ENCODE measurements around the gene LACC1. TPM values are rescaled to one million over a fixed set of nuclear protein-coding genes. Genes with fewer than 3 reads are reported as not detected.

LACC1 gene
- polyA plus RNA-seq, 1 of the 3 experiments (the other 2 are of a cell fraction): 4.2 TPM

DNA sequence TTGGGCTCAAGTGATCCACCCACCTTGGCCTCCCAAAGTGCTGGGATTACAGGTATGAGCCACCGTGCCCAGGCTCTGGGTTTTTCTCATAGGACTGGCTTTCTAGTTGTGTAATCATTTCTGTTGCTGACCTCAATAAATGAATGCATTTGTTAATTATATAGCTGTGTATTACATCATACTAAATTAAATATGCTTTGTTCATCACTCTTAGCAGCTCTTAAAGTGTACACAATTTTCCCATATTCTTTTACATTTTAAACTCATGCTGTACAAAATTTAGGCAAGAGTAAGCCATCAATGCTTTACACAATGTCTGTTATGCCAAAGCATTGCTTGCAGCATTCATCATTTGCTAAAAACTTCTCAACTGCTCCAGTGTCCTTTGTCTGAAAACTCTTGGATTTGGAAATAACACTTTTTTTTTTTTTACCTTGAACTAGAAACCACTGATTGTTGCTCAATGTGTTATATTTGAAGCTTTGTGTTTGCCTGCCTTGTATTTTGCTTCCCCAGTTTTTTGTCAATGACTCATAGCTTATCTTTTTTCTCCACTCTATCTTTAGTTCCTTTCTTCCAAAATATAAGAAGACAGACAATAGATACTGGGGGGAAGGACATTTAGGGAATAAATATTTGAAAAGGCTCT lies 31.6 kb upstream of the LACC1 start:
- POLR2A ChIA-PET: no interaction called here
- DNase-seq: no peak
- CTCF ChIA-PET: interaction anchor here (0.9 to 2.0 kb wide), 3 partner anchors 13 to 44 kb away, joined by 3 to 5 read pairs (median 3); no protein-coding TSS in a partner anchor

DNA sequence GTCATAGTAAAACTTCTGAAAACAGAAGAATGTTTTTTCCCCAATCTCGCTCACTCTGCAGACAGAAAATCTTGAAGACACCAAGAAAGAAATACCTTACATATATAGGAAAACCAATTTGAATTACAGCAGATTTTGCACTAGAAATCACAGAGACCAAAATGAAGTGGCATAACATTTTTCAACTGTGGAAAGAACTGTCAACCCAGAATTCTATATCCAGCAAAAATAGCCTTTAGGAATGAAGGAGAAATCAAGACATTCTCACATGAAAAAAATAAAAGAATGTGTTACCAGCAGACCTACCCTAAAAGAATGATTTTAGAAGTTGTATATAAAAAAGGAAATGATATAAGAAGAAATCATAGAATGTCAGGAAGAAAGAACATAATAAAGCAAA lies 28.8 kb upstream of the LACC1 start:
- Histone ChIP-seq H3K27me3 (ENCODE audit: insufficient read depth) (no peaks in the 10 kb centered on the region), H2AFZ (ENCODE audit: low read depth) (no peak overlapping the region), H3K9me3 (peaks cover 29% of the 10 kb centered on the region), H3K4me2 (no peak overlapping the region), H3K4me3 (ENCODE audit: low read depth in 2 of 2, low read length in 1 of 2) (no peak overlapping the region), H3K4me1 (ENCODE audit: control insufficient read depth in 1 of 2, insufficient read depth in 2 of 2, low read depth in 1 of 2, low read length in 1 of 2) (peaks cover 0 to 6% of the 10 kb centered on the region in 2 experiments; a peak in 1 of 4 replicates), H3K36me3 (replicated peaks in 1 of 2; ENCODE audit: control insufficient read depth in 1 of 2, insufficient read depth in 2 of 2, low read length in 1 of 2) (peaks cover 0 to 53% of the 10 kb centered on the region in 2 experiments), H4K20me1 (ENCODE audit: insufficient read depth) (no peaks in the 10 kb centered on the region), H3K9ac (no peak overlapping the region), H3K79me2 (ENCODE audit: insufficient read depth) (peaks cover 2% of the 10 kb centered on the region; the same call in 1 of the 2 replicates), H3K27ac (ENCODE audit: low read depth in 2 of 2, low read length in 1 of 2) (no peak overlapping the region), H3K9me2 (no peaks in the 10 kb centered on the region), H3F3A (replicated peaks; ENCODE audit: insufficient read depth) (peaks cover 5% of the 10 kb centered on the region)
- no peak for DNase-seq
- TF ChIP-seq, protein P1, sequence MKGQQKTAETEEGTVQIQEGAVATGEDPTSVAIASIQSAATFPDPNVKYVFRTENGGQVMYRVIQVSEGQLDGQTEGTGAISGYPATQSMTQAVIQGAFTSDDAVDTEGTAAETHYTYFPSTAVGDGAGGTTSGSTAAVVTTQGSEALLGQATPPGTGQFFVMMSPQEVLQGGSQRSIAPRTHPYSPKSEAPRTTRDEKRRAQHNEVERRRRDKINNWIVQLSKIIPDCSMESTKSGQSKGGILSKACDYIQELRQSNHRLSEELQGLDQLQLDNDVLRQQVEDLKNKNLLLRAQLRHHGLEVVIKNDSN (IDR thresholded peaks at IDR 0.05; ENCODE audit: borderline replicate concordance, low read depth): no peak
- TF ChIP-seq ELF1 (IDR thresholded peaks at IDR 0.05): no peak
- no peak for TF ChIP-seq EZH2phosphoT487 (IDR thresholded peaks at IDR 0.05; ENCODE audit: borderline replicate concordance, low read depth)
- no peak for TF ChIP-seq TCF12 (IDR thresholded peaks at IDR 0.05)
- TF ChIP-seq, protein P2, sequence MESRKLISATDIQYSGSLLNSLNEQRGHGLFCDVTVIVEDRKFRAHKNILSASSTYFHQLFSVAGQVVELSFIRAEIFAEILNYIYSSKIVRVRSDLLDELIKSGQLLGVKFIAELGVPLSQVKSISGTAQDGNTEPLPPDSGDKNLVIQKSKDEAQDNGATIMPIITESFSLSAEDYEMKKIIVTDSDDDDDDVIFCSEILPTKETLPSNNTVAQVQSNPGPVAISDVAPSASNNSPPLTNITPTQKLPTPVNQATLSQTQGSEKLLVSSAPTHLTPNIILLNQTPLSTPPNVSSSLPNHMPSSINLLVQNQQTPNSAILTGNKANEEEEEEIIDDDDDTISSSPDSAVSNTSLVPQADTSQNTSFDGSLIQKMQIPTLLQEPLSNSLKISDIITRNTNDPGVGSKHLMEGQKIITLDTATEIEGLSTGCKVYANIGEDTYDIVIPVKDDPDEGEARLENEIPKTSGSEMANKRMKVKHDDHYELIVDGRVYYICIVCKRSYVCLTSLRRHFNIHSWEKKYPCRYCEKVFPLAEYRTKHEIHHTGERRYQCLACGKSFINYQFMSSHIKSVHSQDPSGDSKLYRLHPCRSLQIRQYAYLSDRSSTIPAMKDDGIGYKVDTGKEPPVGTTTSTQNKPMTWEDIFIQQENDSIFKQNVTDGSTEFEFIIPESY (IDR thresholded peaks at IDR 0.05; ENCODE audit: borderline replicate concordance, low read depth): no peak
- TF ChIP-seq, protein P3, sequence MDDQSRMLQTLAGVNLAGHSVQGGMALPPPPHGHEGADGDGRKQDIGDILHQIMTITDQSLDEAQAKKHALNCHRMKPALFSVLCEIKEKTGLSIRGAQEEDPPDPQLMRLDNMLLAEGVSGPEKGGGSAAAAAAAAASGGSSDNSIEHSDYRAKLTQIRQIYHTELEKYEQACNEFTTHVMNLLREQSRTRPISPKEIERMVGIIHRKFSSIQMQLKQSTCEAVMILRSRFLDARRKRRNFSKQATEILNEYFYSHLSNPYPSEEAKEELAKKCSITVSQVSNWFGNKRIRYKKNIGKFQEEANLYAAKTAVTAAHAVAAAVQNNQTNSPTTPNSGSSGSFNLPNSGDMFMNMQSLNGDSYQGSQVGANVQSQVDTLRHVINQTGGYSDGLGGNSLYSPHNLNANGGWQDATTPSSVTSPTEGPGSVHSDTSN (IDR thresholded peaks at IDR 0.05): no peak
- no peak for TF ChIP-seq SMC3 (IDR thresholded peaks at IDR 0.05; ENCODE audit: low read depth, low read length)
- TF ChIP-seq, protein P4, sequence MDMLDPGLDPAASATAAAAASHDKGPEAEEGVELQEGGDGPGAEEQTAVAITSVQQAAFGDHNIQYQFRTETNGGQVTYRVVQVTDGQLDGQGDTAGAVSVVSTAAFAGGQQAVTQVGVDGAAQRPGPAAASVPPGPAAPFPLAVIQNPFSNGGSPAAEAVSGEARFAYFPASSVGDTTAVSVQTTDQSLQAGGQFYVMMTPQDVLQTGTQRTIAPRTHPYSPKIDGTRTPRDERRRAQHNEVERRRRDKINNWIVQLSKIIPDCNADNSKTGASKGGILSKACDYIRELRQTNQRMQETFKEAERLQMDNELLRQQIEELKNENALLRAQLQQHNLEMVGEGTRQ (IDR thresholded peaks at IDR 0.05; ENCODE audit: borderline replicate concordance, low read depth, low read length): no peak
- TF ChIP-seq RCOR1 (IDR thresholded peaks at IDR 0.05; ENCODE audit: low read length): no peak
- no peak for TF ChIP-seq JUND (IDR thresholded peaks at IDR 0.05)
- TF ChIP-seq FOXM1 (IDR thresholded peaks at IDR 0.05; ENCODE audit: low read depth): no peak
- ChIA-PET POLR2A (no interaction called here), CTCF (interaction anchor here (1.4 kb wide), 1 partner anchor 10 kb away, joined by 3 read pairs; no protein-coding TSS in a partner anchor)
- 88% methylated on average over 1 of the region's 1 CpG for WGBS (ENCODE audit: low lambda C conversion rate)

More for the DNA sequence above, 31.6 kb upstream of the LACC1 start:
- Histone ChIP-seq H3K4me3 (ENCODE audit: low read depth in 2 of 2, low read length in 1 of 2) (no peak overlapping the region), H2AFZ (ENCODE audit: low read depth) (no peak overlapping the region), H3F3A (replicated peaks; ENCODE audit: insufficient read depth) (peaks cover 11% of the 10 kb centered on the region), H3K27me3 (ENCODE audit: insufficient read depth) (no peaks in the 10 kb centered on the region), H4K20me1 (ENCODE audit: insufficient read depth) (no peaks in the 10 kb centered on the region), H3K79me2 (ENCODE audit: insufficient read depth) (no peaks in the 10 kb centered on the region; the same call in 1 of the 2 replicates), H3K36me3 (replicated peaks in 1 of 2; ENCODE audit: control insufficient read depth in 1 of 2, insufficient read depth in 2 of 2, low read length in 1 of 2) (peaks cover 3 to 61% of the 10 kb centered on the region in 2 experiments), H3K27ac (ENCODE audit: low read depth in 2 of 2, low read length in 1 of 2) (no peak overlapping the region), H3K9me2 (no peaks in the 10 kb centered on the region; the same call in 1 of the 2 replicates), H3K9ac (no peak overlapping the region), H3K4me1 (ENCODE audit: control insufficient read depth in 1 of 2, insufficient read depth in 2 of 2, low read depth in 1 of 2, low read length in 1 of 2) (peaks cover 0 to 6% of the 10 kb centered on the region in 2 experiments; a peak in 1 of 4 replicates), H3K9me3 (peaks cover 19% of the 10 kb centered on the region), H3K4me2 (no peak overlapping the region)
- 100% methylated on average over 1 of the region's 1 CpG for WGBS (ENCODE audit: low lambda C conversion rate)
- TF ChIP-seq JUND (IDR thresholded peaks at IDR 0.05): 0 out of 2 replicates have a peak, but pooled peaks have one; percentile 28
- peak; percentile 42; the same call in 1 of the 2 replicates for TF ChIP-seq FOSL2 (IDR thresholded peaks at IDR 0.05; ENCODE audit: borderline replicate concordance, low read depth)
- TF ChIP-seq CHD2 (IDR thresholded peaks at IDR 0.05; ENCODE audit: low read length, partially characterized antibody): no peak
